Fibroblast of gingiva (primary cell): ENCODE data around the gene TARDBP.
"Not testable (repeated sequence)": the region's sequence is repeated elsewhere in the genome, so short reads cannot be mapped to it uniquely, and the experiment has no call there.

Source experiments
- DNase-seq: peaks from one replicate; pipeline ENCODE4 v3.0.0-alpha.2; 2011; ENCODE audit warnings: low read depth

The TARDBP gene

DNA sequence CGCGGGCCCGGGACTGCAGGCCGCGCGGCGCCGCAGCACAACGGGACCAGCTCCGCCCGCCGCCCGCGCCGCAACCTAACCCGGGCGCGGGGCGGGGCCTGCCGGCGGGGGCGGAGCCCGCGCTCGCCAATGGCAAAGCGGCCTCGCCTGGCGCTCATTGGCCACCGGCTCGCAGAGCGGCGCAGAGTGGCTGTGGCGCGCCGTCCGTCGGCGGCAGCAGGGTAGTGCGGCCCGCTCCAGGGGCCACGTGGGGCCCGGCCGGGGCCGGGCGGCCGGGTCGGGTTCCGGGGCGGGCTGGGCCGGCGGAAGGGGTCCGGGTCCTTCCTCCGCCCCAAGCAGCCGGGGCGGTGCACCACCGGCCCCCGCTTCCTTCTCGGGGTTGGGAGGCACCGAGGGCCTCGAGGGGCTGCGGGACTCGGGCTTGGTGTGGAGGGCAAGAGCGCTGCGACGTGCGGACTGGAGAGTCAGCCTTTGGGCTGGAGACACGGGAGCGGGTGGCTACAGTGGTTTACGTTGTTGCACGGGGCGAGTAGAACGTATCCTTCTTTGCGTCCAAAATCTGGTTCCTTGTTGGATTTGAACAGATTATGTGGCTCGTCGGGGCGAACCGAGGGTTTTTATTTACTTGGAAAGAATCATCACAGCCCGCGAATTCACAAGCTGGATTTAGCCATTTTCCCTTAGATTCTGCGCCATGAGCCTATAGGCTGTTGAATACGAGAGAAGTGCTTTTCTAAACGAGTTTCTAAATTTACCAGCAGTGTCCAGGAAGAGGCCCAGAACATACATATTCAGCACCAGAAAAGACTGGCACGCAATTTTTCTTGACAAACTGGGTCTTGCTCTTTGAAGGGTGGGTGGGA lies 47.7 kb downstream of the TARDBP start, which contains the start of gene SRM:
SRM (minus strand) TSS at position 51 of the 863 bp plus-strand sequence. CDS start 75 bp downstream, outside the sequence.
- DNase-seq: peak; percentile 87

DNA sequence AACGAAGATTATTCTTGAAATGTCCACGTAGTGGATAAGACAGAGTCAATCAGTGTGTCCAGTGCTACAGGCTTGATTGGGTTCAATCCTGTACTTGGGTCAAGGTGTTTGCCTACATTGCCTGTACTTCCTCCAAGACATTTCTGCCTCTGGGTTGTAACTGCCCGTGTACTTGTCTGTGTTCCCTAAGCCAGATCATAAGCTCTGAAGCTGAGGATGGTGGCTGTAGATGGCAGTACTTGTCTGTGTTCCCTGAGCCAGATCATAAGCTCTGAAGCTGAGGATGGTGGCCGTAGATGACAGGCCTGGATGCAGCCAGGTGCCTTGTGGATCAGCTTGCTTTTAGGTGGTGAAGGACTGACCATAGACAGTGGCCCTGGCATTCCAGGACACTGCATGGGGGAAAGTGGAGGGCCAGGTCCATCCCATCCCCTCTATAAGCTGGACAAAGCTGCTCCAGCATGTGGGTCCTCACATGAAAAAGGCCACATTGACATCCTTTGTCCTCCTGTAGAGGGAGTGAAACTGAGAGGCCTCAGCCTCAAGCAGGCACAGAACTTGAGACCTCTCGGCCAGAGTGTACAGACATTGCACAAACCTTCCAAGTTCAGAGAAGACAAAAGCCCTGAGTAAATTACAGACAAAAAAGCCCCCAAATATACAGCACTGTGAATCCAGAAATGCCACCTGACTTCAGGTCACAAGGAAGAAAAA lies 49.4 kb downstream of the TARDBP start:
- DNase-seq: no peak

DNA sequence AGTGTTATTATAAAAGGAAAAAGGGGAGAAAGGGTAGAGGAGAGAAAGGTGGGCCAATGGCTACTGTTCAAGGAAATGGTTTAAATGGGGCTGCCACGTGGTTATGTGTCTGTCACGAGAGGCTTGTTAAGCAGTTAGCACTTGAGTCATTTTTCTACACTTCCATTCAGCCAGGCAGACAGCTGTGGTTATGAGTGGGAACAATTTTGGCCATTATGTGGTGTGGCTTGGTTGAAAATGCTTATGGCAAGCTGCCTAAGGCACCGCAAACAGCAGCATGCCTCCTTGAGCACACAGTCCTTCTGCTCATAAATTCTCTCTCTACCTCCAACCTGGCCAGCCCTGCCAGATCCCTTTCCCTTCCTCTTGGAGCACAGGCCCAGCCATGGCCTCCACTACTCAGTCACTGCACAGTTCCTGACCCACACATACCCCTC lies 50.5 kb downstream of the TARDBP start:
- DNase-seq: peak; percentile 15

DNA sequence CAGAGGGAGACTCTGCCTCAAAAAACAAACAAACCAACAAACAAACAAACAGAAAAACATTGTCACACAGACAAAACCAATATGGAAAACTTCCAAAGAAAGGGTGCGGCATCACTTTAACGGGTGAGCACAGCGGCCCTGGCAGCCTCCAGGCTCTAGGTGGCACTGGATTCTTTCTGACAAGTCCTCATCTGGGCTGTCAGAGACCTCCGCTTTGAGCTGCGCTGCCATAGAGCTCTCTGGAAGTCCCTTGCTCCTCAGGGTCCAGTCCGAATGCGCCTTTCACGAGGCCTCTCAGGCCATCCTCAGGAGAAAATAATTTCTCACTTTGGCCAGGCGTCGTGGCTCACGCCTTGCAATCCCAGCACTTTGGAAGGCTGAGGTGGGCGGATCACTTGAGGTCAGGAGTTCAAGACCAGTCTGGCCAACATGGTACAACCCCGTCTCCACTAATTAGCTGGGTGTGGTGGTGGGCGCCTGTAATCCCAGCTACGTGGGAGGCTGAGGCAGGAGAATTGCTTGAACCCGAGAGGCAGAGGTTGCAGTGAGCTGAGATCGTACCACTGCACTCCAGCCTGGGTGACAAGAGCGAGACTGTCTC lies 51.6 kb downstream of the TARDBP start:
- not testable (repeated sequence) for DNase-seq

DNA sequence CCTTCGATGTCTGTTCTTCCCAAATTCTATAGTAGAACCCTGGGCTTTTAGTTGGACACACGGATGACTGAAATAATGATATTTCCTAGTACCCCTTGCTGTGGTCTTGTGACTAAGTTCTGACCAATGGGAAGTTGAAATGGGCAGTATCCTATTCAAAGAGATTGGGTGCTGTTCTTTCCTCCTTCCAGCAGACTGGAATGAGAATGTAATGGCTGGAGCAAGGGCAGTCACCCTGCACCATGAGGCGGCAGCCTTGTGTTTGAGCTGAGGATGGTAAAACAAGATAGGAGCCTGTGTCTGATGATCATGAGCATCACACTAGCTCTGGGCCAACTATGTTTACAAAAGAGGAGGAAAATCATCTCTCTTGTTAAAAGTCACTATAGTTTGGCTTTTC lies 52.5 kb downstream of the TARDBP start:
- no peak for DNase-seq

DNA sequence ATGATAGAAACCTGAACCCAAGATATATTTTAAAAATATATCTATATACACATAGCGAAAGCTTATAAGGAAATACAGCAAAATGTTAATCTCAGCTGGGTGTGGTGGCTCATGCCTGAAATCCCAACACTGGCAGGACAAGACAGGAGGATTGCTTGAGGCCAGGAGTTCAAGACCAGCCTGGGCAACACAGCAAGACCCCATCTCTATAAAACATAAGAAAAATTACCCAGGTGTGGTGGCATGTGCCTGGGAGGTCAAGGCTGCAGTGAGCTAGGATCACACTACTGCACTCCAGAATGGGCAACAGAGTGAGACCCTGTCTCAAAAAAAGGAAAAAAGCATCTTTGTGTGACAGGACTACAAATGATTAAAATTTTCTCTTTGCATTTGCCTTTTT lies 53.3 kb downstream of the TARDBP start:
- no peak for DNase-seq

DNA sequence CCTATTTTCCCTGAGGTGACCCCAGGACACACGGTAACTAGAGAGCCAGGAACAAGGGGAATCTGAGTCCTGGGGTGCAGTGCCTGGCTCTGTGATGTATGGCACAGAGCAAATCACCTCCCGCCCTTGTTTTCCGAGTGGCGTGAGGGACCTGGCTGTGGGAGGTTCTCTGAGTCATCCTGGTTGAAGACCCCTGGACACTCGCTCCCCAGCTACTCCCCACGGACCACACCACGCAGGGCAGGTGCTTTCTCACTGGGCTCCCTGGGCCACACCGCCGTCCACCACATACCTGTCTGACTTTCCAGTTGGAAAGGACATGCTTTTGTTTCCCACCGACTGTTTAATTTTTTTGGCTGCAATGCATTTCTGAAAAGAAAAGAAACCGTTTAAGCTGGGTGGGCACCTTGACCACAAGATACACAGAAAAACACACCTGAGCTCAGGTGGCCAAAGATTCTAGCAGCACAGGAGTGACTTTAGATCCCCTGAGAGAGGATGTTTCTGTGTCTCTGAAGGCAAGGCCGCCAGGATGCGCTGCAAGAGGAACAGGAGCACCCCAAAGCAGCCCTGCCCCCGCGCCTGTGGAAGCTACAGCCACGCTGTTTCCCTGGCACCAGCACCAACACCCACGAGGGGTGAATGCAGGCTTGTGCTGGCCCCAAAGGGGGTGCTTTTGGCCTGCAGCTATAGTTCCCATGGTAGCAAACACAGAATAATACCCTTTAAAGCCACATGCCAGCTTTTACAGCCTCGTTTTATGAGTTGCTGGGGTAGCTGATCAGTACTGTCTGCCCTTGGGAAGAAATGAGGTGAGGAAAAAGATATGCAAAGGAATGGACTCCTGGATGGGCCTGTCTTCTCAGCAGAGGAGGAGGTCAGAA lies 55.5 kb downstream of the TARDBP start:
- no peak for DNase-seq

DNA sequence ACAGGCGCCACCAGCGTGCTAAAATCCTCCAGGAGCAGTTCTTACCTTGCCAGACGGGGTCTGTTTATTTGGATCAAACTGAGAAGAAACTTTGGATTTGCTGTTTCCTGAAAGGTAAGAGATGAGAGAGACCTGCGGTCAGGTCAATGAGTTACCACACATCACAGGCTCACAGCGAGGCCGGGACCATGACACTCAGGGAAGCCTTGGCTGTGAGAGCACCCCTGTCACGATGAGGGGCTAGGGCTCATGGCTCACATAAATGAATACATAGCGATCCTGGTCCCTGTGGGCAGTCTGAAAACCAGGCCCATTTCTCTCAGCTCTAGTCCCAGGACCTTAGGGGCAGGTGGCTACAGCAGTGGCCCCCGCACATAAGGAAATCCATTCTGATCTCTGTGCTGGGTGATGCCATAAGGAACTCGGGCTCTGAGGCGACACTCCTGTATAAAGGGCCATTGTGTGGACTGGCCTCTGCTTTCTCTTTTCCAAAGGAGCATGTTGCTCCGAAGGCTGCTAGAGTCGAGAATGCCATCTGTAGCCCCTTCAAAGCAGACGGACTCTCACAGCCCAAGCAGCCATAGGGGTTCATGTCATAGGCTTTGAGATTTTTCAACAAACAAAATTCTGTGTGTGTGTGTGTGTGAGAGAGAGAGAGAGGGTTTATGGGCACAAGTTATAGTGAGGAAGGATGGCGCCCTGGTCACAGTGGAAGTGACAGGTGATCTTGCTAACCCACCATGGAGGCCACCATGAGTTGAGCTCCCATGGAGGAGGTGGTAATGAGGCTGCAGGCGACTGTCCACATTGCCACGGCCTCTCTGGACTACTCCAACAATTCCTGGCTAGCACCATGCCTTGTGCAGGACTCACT lies 56.4 kb downstream of the TARDBP start:
- DNase-seq: no peak

DNA sequence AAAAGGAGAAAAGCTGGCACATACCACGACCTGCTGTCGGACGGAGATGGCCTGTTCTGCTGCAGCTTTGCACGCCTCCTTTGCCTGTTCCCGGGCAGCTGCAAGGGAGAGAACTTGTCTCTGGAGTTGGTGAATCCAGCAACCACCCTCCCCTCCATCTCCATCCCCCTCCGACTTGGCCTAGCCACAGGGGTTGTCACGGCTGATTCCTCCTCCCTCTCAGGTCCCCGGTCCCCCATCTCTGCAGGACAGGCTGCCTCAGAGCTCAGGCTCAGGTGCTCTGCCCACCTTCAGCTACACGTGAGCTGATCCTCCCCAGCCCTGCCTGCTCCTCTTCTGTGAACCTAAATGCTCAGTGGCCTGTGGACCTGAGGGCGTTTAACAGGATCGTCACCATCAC lies 58.4 kb downstream of the TARDBP start:
- no peak for DNase-seq

DNA sequence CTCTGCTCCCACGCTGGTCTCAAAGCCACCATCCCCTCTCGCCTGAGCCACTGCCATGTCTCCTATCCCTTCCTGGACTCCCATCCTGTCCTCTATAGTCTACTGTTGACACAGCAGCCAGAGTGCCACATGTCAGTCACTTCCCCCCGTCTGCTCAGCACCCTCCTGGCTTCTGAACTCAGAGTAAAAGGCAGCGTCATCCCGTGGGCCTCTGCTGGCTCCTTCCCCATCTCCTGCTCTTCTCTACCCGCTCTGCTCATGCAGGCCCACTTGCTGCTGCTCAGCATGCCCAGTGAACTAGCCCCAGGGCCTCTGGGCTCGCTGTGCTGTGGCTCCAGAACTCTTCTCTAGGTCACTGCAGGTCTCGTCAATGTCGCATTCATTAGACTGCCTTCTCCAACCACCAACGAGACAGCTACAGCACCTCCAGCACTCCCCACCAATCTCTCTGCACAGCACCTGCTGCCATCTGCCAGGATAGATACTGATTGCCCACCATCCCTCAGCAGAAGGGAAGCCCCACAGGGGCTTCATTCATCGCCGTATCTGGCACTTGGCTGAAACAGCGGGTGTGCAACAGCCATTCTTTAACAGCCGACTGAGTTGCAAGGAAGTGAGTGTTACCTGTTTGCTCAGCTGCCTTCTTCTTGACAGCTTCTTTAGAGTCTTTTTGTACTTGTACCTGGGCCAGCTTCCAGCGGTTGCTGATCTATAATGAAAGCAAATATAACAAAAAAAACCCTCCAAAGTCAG lies 59.2 kb downstream of the TARDBP start:
- DNase-seq: no peak

DNA sequence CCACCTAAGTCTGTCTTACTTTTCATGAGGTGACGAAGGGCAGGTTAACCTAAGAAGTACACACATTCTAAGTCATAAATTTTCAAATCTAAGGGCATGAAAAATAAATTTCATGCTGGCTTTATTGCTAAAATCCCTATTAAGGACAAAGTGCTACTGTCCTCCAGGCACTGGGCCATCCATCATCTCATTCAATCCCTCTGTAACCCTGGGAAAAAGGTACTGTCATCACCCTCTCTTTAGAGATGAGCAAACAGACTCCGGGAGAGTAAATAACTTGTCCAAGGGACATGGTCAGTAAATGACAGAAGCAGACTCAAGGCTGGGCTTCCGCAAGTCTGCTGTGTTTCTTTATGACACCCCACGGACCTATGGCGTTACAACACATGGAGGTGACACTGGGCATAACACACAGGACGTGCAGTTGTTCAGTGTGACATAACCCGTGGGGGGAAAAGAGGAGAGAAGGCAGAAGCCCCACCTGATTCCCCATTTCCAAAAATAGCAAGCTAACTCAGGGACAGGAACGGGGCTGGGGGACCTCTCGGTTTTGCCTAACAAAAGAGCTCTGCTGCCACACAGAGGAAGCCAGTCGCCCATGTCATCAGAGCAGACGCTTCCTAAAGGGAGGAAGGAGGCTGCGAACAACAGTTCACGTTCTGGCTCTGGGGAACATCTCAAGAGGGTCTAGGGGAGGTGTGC lies 59.9 kb downstream of the TARDBP start:
- no peak for DNase-seq

DNA sequence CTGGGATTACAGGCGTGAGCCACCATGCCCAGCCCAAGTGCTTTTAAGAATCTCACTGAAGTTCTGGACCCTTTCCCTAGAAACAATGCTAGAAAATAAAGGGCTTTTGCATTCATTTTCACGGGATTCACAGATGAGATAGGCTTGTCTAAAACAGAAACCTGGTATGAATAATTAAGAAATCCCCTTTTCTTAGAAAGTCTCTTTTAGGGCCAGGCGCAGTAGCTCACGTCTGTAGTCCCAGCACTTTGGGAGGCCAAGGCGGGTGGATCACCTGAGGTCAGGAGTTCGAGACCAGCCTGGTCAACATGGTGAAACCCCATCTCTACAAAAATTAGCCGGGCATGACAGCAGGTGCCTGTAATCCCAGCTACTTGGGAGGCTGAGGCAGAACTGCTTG lies 60.9 kb downstream of the TARDBP start:
- not testable (repeated sequence) for DNase-seq
